ENCODE data around the gene FIZ1. TPM values are rescaled to one million over a fixed set of nuclear protein-coding genes. Genes with fewer than 3 reads are reported as not detected.
"Not testable (repeated sequence)": the region's sequence is repeated elsewhere in the genome, so short reads cannot be mapped to it uniquely, and the experiment has no call there.

Gene FIZ1
- total and polyA plus RNA-seq, 2 experiments from 2014 or later = 12.8 to 18.7 TPM

- no peaks in the 10 kb centered on the region for H3K27me3 ChIP-seq
Measured at GRCh38 chr19:55588738-55589137, 10.6 kb downstream of the FIZ1 start.

GRCh38 chr19:55586976-55587668 lies 12.2 kb downstream of the FIZ1 start:
- Histone ChIP-seq H3K4me3 (peak overlapping the region; percentile 39), H3K27me3 (no peaks in the 10 kb centered on the region), H3K27ac (no peak overlapping the region), H3K36me3 (no peaks in the 10 kb centered on the region), H3K4me1 (ENCODE audit: low read depth) (peaks cover 7% of the 10 kb centered on the region), H3K9me3 (ENCODE audit: low read depth) (no peaks in the 10 kb centered on the region)
- DNase-seq (ENCODE audit: low read depth in 1 of 2, low spot score in 1 of 2) = peak; percentile 94 to 95
- TF ChIP-seq CTCF (IDR thresholded peaks at IDR 0.05; ENCODE audit: low read depth, low read length) = no peak

More at GRCh38 chr19:55588738-55589137, 10.6 kb downstream of the FIZ1 start:
- Histone ChIP-seq H3K4me1 (ENCODE audit: low read depth) (peaks cover 7% of the 10 kb centered on the region), H3K36me3 (no peaks in the 10 kb centered on the region), H3K9me3 (ENCODE audit: low read depth) (no peaks in the 10 kb centered on the region), H3K4me3 (no peak overlapping the region), H3K27ac (no peak overlapping the region)
- no peak for TF ChIP-seq CTCF (IDR thresholded peaks at IDR 0.05; ENCODE audit: low read depth, low read length)
- DNase-seq (ENCODE audit: low read depth in 1 of 2, low spot score in 1 of 2) = no peak

- peak overlapping the region; percentile 34 for H3K4me3 ChIP-seq
- no peaks in the 10 kb centered on the region for H3K27me3 ChIP-seq
- DNase-seq (ENCODE audit: low read depth in 1 of 2, low spot score in 1 of 2) = peak; percentile 87 to 93
- no peak for TF ChIP-seq CTCF (IDR thresholded peaks at IDR 0.05; ENCODE audit: low read depth, low read length)
- peak overlapping the region; percentile 38 for H3K27ac ChIP-seq
- no peaks in the 10 kb centered on the region for H3K36me3 ChIP-seq
- H3K4me1 ChIP-seq (ENCODE audit: low read depth) = peaks cover 7% of the 10 kb centered on the region
- no peaks in the 10 kb centered on the region for H3K9me3 ChIP-seq (ENCODE audit: low read depth)
Measured at GRCh38 chr19:55585658-55586339, 13.5 kb downstream of the FIZ1 start.

- DNase-seq (ENCODE audit: low read depth in 1 of 2, low spot score in 1 of 2) = no peak
- H3K27me3 ChIP-seq = no peaks in the 10 kb centered on the region
- no peak for TF ChIP-seq CTCF (IDR thresholded peaks at IDR 0.05; ENCODE audit: low read depth, low read length)
- H3K9me3 ChIP-seq (ENCODE audit: low read depth) = no peaks in the 10 kb centered on the region
- no peaks in the 10 kb centered on the region for H3K36me3 ChIP-seq
- H3K4me1 ChIP-seq (ENCODE audit: low read depth) = peaks cover 7% of the 10 kb centered on the region
- no peak overlapping the region for H3K4me3 ChIP-seq
- no peak overlapping the region for H3K27ac ChIP-seq
Measured at GRCh38 chr19:55584871-55585270, 14.4 kb downstream of the FIZ1 start.

- not testable (repeated sequence) for H3K36me3 ChIP-seq; DNase-seq (ENCODE audit: low read depth in 1 of 2, low spot score in 1 of 2); H3K27me3 ChIP-seq; H3K4me1 ChIP-seq (ENCODE audit: low read depth); H3K4me3 ChIP-seq; H3K27ac ChIP-seq; H3K9me3 ChIP-seq (ENCODE audit: low read depth)
Measured at GRCh38 chr19:55583897-55584296, 15.4 kb downstream of the FIZ1 start.

- not testable (repeated sequence) for H3K27me3 ChIP-seq; DNase-seq (ENCODE audit: low read depth in 1 of 2, low spot score in 1 of 2); H3K4me3 ChIP-seq; H3K9me3 ChIP-seq (ENCODE audit: low read depth); H3K36me3 ChIP-seq; H3K4me1 ChIP-seq (ENCODE audit: low read depth)
- H3K27ac ChIP-seq = peak overlapping the region; percentile 94
Measured at GRCh38 chr19:55582284-55582683, 17.0 kb downstream of the FIZ1 start.
